GM19438 (cell line): ENCODE data around the gene TMEM119.
A peak's percentile ranks its signal among the peaks of the same experiment; 100 is the strongest.
"Not testable (repeated sequence)": the region's sequence is repeated elsewhere in the genome, so short reads cannot be mapped to it uniquely, and the experiment has no call there.

Source experiments
- ATAC-seq: cut with Tn5 transposase; IDR thresholded peaks from one replicate; pipeline ENCODE4 v1.9.1; 2021; ENCODE audit warnings: low read depth; ENCODE audit not compliant: unreplicated experiment

Gene TMEM119

GRCh38 chr12:108571609-108572165, 26.2 kb downstream of the TMEM119 start:
- no peak for ATAC-seq

- no peak for ATAC-seq
Measured at GRCh38 chr12:108570743-108571608, 26.9 kb downstream of the TMEM119 start.

- peak; percentile 65 for ATAC-seq
Measured at GRCh38 chr12:108568338-108569154, 29.3 kb downstream of the TMEM119 start.

- no peak for ATAC-seq
Measured at GRCh38 chr12:108567406-108568337, 30.2 kb downstream of the TMEM119 start.

DNA sequence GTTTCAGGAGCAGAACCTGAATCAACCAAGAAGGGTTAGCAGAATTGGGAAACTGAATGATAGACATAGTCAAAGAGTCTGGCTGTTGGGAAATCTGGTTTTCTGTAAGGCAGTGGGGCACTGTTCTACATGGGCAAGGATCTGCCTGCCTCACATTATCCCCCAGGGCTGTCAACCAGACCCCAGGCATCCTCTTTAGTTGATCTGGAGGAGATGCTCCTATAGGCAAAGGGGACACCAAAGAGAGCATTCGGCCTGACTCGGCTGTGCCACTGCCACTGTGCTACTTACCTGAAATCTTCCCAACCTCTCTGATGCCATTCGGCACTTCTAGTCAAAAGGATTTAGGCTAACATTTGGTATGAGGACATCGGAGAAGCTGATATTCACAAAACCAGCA, 31.4 kb downstream of the TMEM119 start:
- no peak for ATAC-seq

DNA sequence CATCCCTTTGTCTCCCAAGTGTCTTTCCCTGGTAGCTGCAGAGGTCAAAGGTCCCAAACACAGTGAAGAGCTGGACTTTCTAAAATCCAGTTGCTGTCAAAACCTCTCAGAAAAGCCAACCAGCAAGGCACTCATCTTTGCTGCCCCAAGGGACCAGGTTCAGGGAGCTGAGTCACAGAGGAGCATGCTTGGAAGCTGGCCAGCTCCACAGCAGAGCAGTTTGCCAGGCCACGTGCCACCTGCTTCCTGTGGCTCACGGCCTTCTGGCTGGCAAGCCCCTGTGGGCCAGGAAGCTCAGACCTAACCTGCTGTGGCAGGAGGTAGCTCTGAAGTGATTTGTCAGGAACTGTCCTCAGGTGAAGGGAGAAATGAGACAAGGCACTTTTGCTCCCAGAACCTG, 31.9 kb downstream of the TMEM119 start:
- no peak for ATAC-seq

GRCh38 chr12:108565146-108565545, 32.7 kb downstream of the TMEM119 start:
- no peak for ATAC-seq

DNA sequence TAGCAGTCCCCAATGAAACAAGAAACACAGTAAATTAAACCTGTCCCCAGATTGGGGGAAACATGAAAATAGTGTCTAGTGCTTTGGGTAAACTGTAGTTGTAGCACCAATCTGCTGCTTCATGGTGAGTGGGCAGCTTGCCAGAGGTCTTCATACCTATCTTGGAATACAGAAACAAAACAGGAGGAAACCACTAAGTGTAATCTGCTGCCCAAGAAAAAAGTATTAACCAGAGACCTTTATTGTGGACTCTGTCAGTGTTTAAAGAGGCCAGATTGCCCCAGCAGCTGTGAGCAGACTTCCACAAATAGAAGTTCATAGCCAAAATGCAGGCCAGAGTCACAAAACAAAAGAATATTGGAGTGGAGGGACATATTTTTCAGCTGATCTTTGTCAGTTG, 33.2 kb downstream of the TMEM119 start:
- no peak for ATAC-seq

DNA sequence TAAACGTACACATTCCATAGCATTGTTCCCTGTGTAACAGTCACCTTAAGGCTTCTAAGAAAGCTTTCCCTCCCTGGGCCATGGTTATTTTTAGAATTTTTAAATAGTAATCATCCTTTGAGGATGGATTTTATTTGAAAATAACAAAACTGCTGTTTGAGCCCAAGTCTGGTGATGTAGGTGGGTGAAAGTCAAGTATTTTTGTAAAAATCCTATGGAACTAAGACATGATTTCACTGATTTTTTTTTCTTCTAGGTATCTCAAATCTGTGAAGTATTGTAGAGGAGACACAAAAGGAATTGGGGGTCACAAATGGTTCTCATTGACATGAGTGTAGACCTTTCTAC, 34.1 kb downstream of the TMEM119 start:
- ATAC-seq, result no peak

DNA sequence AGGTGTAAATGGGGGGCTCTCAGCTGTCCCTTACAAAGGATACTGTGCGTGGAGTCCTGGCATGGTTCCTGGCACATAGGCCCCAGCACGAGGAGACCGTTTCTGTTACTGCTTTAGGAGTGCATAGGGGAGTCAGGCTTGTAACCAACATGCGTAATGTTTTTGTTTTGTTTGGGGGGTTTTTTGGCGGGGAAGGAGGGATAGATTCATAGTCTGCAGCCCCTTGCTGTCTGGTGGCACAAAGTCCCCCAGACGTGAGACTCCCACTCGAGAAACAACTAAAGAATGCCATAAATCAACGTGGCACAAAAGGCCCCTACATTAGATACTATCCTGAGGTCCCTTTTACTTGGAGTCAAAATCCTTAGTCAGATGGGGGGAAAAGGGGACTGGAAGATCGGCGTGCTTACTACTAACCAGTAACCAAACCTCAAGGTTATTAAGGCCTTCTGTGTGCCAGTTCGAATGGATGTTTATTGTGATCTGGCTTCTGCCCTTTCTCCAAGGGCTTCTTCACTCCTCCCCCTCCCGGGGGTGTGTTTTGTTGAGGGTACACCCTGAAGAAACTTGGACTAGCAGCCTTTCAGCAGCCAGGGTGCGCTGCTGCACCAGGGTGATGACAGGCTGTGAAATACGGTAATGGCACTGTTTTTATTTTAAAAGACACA, 34.6 kb downstream of the TMEM119 start:
- ATAC-seq, result no peak

DNA sequence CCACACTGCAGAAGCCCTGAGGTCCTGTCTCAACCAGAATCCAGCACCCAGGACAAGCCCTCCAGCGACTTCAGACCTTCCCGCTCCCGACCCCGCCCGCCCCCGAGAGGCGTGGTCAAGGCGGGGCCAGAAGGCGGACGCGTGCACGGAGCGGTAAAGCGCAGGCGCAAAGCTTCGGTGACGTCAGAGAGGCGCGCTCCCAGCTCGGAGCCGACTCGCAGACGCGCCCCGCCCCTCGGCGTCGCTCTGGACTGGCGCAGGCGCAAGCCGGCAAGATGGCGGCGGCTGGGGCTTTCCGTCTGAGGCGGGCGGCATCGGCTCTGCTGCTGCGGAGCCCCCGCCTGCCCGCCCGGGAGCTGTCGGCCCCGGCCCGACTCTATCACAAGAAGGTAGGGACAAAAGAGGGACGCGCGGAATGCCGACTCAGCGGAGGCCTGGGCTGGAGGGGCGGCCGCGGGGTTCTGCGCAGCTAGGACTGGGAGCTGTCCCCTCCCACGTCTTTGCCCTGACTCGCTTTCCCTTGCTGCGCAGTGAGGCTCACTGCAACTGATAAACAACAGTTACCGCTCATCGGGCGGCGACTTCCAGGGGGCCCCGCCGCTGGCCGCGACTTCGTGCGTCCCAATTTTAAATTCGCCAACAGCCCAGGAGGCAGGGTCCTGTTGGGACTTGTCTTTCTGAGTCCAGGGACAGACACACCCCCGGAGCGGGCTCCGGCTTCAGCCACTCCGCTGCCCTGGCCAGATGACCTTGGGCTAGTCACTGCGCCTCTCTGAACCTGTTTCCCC, 35.3 kb downstream of the TMEM119 start, which contains the start of gene ISCU:
TSS of gene ISCU (plus strand) at position 249 of the 788 bp plus-strand sequence. CDS start at position 276, 27 bp downstream.
- peak; percentile 50 for ATAC-seq

DNA sequence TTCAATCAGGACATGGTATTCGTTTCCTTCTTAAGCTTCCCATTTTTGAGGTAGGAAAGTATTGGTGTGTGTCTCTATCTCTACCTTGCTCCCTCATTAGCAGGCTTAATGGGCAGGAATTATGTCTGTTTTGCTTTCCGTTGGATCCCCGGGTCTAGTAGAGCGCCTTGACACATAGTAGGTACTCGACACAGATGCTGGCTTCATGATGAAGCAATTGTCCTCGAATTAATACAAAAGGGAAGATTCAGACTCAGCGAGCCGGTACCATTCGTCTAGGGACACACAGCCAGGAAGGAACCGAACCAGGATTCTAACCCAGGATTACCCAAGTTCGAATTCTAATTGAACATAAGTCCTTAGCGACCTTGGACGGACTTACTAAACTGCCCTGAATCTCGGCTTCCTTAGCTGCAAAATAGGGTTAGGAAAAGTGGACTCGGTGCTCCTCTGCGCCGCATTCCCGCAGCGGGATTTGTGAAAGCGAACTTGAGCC, 36.0 kb downstream of the TMEM119 start:
- ATAC-seq, result no peak

DNA sequence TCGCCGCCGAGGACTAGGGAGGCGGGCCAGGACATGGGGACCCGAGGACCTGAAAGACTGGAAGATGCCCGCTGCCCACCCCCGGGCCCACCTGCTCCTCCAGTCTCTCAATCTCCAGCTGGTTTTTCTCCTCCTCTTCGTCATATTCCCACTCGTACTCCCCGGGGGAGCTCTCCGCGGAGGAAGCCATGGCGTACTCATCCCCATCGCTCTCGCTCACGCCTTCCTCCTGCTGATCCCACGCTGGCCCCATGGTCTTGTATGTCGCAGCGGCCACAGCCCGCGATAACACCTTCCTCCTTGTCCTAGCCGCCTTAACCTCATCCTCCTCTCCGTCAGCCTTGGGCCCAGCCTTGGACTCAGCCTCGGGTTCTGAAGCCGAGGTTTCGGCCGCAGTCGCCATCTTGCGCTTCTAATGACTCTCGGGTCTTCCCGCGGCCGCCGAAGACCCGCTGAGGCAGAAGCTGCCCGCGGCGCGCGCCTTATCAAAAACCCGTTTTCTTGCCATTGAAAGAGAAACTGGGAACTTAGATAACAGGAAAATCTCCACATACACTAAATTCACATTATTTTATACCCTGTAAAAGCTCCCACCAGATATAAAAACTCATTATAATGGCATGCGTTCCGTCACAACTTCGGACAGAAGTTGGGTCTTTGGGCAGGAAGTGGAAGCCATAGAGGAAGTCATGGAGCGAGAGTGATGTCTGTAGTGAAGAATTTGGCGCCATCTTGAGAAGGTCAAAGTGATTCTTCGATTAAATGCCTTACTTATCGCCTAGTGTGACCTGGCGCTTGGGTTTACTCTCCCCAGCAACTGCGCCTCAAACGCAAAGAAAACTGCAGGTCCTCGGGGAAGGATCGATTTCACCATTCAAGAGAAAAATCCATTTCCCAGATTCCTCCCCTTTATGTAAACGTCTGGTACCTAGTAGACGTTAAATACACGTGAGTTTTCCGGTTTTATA, 36.8 kb downstream of the TMEM119 start, which contains the start of gene SART3:
TSS of gene SART3 (minus strand) at position 422 of the 968 bp plus-strand sequence. CDS start at position 403, 19 bp downstream.
- peak; percentile 42 for ATAC-seq

GRCh38 chr12:108560321-108560721, 37.6 kb downstream of the TMEM119 start:
- no peak for ATAC-seq

- no peak for ATAC-seq
Measured at GRCh38 chr12:108559748-108560147, 38.1 kb downstream of the TMEM119 start.

GRCh38 chr12:108559007-108559655, 38.8 kb downstream of the TMEM119 start:
- no peak for ATAC-seq

DNA sequence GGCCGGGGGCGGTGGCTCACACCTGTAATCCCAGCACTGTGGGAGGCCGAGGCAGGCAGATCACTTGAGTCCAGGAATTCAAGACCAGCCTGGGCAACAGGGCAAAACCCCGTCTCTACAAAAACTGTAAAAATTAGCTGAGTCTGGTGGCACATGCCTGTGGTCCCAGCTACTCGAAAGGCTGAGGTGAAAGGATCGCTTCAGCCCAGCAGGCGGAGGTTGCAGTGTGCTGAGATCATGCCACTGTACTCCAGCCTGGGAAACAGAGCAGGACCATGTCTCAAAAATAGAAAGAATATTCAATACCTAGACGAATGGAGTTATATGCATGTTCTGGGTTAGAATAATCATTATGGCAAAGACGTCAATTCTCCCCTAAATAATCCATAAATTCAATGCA, 42.5 kb downstream of the TMEM119 start:
- not testable (repeated sequence) for ATAC-seq
